Embryonic facial prominence (tissue), 1 donor: Measurements from ENCODE around the gene RSPH3.
A peak's percentile ranks its signal among the peaks of the same experiment; 100 is the strongest.
"Not testable (repeated sequence)": the region's sequence is repeated elsewhere in the genome, so short reads cannot be mapped to it uniquely, and the experiment has no call there.

Experiments
- DNase-seq: peaks from one replicate; pipeline ENCODE4 v3.0.0-alpha.2; 2016; ENCODE audit errors: extremely low spot score

RSPH3 gene

GRCh38 chr6:158999666-159000403 is at the start of gene RSPH3:
Gene RSPH3 (minus strand): TSS chr6:159000202. CDS start chr6:158999550, 652 bp downstream.
- peak; percentile 77 for DNase-seq

- no peak for DNase-seq
Observed at GRCh38 chr6:159047891-159048685, 48.1 kb upstream of the RSPH3 start.

- no peak for DNase-seq
Observed at GRCh38 chr6:159045801-159046200, 45.8 kb upstream of the RSPH3 start.

- DNase-seq: no peak
Observed at GRCh38 chr6:159044899-159045727, 45.1 kb upstream of the RSPH3 start, which contains the start of gene TAGAP. Gene TAGAP (minus strand): TSS chr6:159044991. CDS start chr6:159044146, 845 bp downstream.

- DNase-seq: no peak
Observed at GRCh38 chr6:159043947-159044346, 43.9 kb upstream of the RSPH3 start.

- DNase-seq: no peak
Observed at GRCh38 chr6:159043251-159043650, 43.2 kb upstream of the RSPH3 start.

GRCh38 chr6:159042826-159043181 is 42.8 kb upstream of the RSPH3 start:
- no peak for DNase-seq

GRCh38 chr6:159042003-159042825 is 42.2 kb upstream of the RSPH3 start:
- no peak for DNase-seq

- no peak for DNase-seq
Observed at GRCh38 chr6:159041181-159041580, 41.2 kb upstream of the RSPH3 start.

- no peak for DNase-seq
Observed at GRCh38 chr6:159039885-159040258, 39.9 kb upstream of the RSPH3 start.

- DNase-seq: no peak
Observed at GRCh38 chr6:159038914-159039884, 39.2 kb upstream of the RSPH3 start.

GRCh38 chr6:159038318-159038717 is 38.3 kb upstream of the RSPH3 start:
- not testable (repeated sequence) for DNase-seq

- DNase-seq: no peak
Observed at GRCh38 chr6:159037756-159038290, 37.8 kb upstream of the RSPH3 start.

GRCh38 chr6:159036673-159037072 is 36.7 kb upstream of the RSPH3 start:
- no peak for DNase-seq

- no peak for DNase-seq
Observed at GRCh38 chr6:159035891-159036290, 35.9 kb upstream of the RSPH3 start.

- DNase-seq: no peak
Observed at GRCh38 chr6:159033160-159034049, 33.4 kb upstream of the RSPH3 start.

- DNase-seq: no peak
Observed at GRCh38 chr6:159031846-159032245, 31.8 kb upstream of the RSPH3 start.

- no peak for DNase-seq
Observed at GRCh38 chr6:159030168-159030567, 30.2 kb upstream of the RSPH3 start.

- not testable (repeated sequence) for DNase-seq
Observed at GRCh38 chr6:159025224-159025623, 25.2 kb upstream of the RSPH3 start.
